ENCODE results near the gene SH3RF1. TPM values are rescaled to one million over a fixed set of nuclear protein-coding genes. Genes with fewer than 3 reads are reported as not detected.

SH3RF1 gene
- total RNA-seq, 1 experiment from 2014 or later = 59.5 TPM

DNA sequence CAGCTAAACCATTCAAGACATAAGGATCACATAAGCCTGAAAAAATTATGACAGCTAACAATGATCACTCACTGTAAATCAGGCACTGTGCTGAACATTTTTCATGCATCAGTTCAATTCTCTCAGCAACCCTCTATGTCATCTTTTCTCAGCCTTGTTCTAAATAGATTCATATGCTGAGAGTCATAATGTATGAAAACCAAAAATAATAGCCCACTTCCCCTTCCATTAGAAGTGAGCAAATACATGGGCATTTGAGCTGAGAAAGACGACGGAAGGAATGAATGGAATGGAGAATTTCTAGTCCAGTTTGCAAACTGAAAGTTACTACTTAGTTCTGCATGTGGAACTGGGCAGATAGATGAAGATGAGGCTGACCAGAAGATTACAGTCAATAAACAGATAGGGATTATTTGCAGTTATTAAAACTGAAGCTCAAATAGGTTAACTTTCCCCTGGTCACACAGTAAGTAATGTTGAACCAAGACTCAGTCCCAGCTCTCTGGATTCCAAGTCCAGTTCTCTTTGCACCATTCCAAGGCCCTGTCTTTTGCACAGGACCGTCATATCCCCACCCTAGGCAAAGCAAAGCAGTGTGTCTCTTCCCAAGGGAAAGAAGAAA lies 1.6 kb upstream of the SH3RF1 start:
- H3K9ac ChIP-seq (ENCODE audit: low read length) = peak overlapping the region; percentile 90; the same call in 1 of the 2 replicates
- H4K20me1 ChIP-seq (ENCODE audit: insufficient read depth) = no peaks in the 10 kb centered on the region; the same call in 1 of the 2 replicates
- BruUV-seq (replicated peaks) = TSS peak; percentile 72
- CTCF ChIA-PET = interaction anchor here (1.4 kb wide), 1 partner anchor 56 kb away, joined by 3 read pairs; no protein-coding TSS in a partner anchor
- no peak for DNase-seq (ENCODE audit: low read depth, low spot score)
- H3K9me3 ChIP-seq (ENCODE audit: control insufficient read depth in 1 of 2, insufficient read depth in 1 of 2, low read depth in 1 of 2, low read length in 2 of 2) = no peaks in the 10 kb centered on the region
- H3K27me3 ChIP-seq (ENCODE audit: insufficient read depth, low read length) = no peaks in the 10 kb centered on the region
- RAD21 ChIA-PET (ENCODE audit: low non-redundant PET in 1 of 2, low total read pairs in 2 of 2, uncharacterized antibody in 2 of 2, unreplicated experiment in 2 of 2) = no interaction called here
- intact Hi-C loops (cut with micrococcal nuclease) = loop anchor here (5.0 kb wide), 1 partner anchor 240 kb away; no protein-coding TSS in a partner anchor
- no peak overlapping the region for H3K27ac ChIP-seq (ENCODE audit: low read depth, low read length)
- TF ChIP-seq CEBPB (IDR thresholded peaks at IDR 0.05; ENCODE audit: low read depth) (0 out of 2 replicates have a peak, but pooled peaks have one; percentile 6), EGR1 (IDR thresholded peaks at IDR 0.05; ENCODE audit: low read depth) (no peak), MAX (IDR thresholded peaks at IDR 0.05) (peak; percentile 4; the same call in 1 of the 2 replicates), FOSL1 (IDR thresholded peaks at IDR 0.05; ENCODE audit: low read depth) (0 out of 2 replicates have a peak, but pooled peaks have one; percentile 9)
- no peak overlapping the region for H2AFZ ChIP-seq (ENCODE audit: low read depth, low read length, poor library complexity, severe bottlenecking)
- H3K79me2 ChIP-seq (ENCODE audit: insufficient read depth, low read length) = peaks cover 33% of the 10 kb centered on the region
- no peaks in the 10 kb centered on the region for H3K9me2 ChIP-seq (ENCODE audit: insufficient read depth)
- no peak for ATAC-seq
- peak overlapping the region; percentile 75 to 87 for H3K4me3 ChIP-seq (replicated peaks in 1 of 2; ENCODE audit: low read depth in 1 of 2, low read length in 2 of 2)
- POLR2A ChIA-PET = interaction anchor here (0.7 kb wide), 2 partner anchors 18 to 168 kb away, joined by 3 read pairs; no protein-coding TSS in a partner anchor
- peak overlapping the region; percentile 86 for H3K4me2 ChIP-seq (ENCODE audit: low read length)
- peaks cover 23 to 40% of the 10 kb centered on the region in 2 experiments for H3K4me1 ChIP-seq (ENCODE audit: control insufficient read depth in 1 of 2, insufficient read depth in 2 of 2, low read length in 2 of 2)
- peaks cover 2 to 3% of the 10 kb centered on the region in 2 experiments; a peak in 2 of 4 replicates for H3K36me3 ChIP-seq (ENCODE audit: control insufficient read depth in 1 of 2, insufficient read depth in 2 of 2, low read length in 2 of 2)

DNA sequence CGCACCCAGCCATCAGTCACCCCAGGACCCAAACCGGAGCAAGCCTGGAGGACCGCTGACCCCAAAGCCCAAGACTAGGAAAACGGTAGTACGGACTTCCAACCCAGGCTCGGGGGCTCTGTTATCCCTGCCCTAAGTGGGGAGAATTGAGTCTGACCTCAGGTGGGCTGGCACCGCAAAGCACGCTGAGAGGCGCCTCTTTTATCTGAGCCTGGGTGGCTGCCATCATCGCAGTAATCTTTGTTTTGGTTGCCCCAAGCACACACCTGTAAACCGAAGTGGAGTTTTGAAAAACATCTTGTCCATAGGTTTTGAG lies 894 bp upstream of the SH3RF1 start:
- ATAC-seq (peak; percentile 2; the same call in 1 of the 2 replicates), DNase-seq (ENCODE audit: low read depth, low spot score) (no peak)
- H3K4me3 ChIP-seq (replicated peaks in 1 of 2; ENCODE audit: low read depth in 1 of 2, low read length in 2 of 2) = peak overlapping the region; percentile 75 to 87
- H3K9me3 ChIP-seq (ENCODE audit: control insufficient read depth in 1 of 2, insufficient read depth in 1 of 2, low read depth in 1 of 2, low read length in 2 of 2) = no peaks in the 10 kb centered on the region
- ChIA-PET CTCF (no interaction called here), RAD21 (ENCODE audit: low non-redundant PET in 1 of 2, low total read pairs in 2 of 2, uncharacterized antibody in 2 of 2, unreplicated experiment in 2 of 2) (no interaction called here), POLR2A (no interaction called here)
- intact Hi-C loops (cut with micrococcal nuclease) = loop anchor here (5.0 kb wide), 1 partner anchor 239 kb away; no protein-coding TSS in a partner anchor
- peak overlapping the region; percentile 90 for H3K9ac ChIP-seq (ENCODE audit: low read length)
- H3K79me2 ChIP-seq (ENCODE audit: insufficient read depth, low read length) = peaks cover 41% of the 10 kb centered on the region
- TF ChIP-seq YY1 (IDR thresholded peaks at IDR 0.05; ENCODE audit: extremely low read depth, insufficient replicate concordance, low read depth, low read length) (no peak), ZNF274 (IDR thresholded peaks at IDR 0.05; ENCODE audit: low read depth, low read length) (no peak), ZFX (IDR thresholded peaks at IDR 0.05) (no peak), POLR2A (IDR thresholded peaks at IDR 0.05; ENCODE audit: borderline replicate concordance, extremely low read depth, insufficient read depth, insufficient read length) (no peak), JUND (IDR thresholded peaks at IDR 0.05) (no peak), POLR2AphosphoS5 (IDR thresholded peaks at IDR 0.05; ENCODE audit: low read depth, low read length) (0 out of 2 replicates have a peak, but pooled peaks have one; percentile 40), TCF7L2 (IDR thresholded peaks at IDR 0.05; ENCODE audit: borderline replicate concordance, extremely low read depth, insufficient read depth, insufficient read length) (peak; percentile 15), SIN3A (IDR thresholded peaks at IDR 0.05; ENCODE audit: low read depth) (no peak)
- TF ChIP-seq, protein P1, sequence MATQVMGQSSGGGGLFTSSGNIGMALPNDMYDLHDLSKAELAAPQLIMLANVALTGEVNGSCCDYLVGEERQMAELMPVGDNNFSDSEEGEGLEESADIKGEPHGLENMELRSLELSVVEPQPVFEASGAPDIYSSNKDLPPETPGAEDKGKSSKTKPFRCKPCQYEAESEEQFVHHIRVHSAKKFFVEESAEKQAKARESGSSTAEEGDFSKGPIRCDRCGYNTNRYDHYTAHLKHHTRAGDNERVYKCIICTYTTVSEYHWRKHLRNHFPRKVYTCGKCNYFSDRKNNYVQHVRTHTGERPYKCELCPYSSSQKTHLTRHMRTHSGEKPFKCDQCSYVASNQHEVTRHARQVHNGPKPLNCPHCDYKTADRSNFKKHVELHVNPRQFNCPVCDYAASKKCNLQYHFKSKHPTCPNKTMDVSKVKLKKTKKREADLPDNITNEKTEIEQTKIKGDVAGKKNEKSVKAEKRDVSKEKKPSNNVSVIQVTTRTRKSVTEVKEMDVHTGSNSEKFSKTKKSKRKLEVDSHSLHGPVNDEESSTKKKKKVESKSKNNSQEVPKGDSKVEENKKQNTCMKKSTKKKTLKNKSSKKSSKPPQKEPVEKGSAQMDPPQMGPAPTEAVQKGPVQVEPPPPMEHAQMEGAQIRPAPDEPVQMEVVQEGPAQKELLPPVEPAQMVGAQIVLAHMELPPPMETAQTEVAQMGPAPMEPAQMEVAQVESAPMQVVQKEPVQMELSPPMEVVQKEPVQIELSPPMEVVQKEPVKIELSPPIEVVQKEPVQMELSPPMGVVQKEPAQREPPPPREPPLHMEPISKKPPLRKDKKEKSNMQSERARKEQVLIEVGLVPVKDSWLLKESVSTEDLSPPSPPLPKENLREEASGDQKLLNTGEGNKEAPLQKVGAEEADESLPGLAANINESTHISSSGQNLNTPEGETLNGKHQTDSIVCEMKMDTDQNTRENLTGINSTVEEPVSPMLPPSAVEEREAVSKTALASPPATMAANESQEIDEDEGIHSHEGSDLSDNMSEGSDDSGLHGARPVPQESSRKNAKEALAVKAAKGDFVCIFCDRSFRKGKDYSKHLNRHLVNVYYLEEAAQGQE (IDR thresholded peaks at IDR 0.05; ENCODE audit: low read depth) = no peak
- TF ChIP-seq, protein P2, sequence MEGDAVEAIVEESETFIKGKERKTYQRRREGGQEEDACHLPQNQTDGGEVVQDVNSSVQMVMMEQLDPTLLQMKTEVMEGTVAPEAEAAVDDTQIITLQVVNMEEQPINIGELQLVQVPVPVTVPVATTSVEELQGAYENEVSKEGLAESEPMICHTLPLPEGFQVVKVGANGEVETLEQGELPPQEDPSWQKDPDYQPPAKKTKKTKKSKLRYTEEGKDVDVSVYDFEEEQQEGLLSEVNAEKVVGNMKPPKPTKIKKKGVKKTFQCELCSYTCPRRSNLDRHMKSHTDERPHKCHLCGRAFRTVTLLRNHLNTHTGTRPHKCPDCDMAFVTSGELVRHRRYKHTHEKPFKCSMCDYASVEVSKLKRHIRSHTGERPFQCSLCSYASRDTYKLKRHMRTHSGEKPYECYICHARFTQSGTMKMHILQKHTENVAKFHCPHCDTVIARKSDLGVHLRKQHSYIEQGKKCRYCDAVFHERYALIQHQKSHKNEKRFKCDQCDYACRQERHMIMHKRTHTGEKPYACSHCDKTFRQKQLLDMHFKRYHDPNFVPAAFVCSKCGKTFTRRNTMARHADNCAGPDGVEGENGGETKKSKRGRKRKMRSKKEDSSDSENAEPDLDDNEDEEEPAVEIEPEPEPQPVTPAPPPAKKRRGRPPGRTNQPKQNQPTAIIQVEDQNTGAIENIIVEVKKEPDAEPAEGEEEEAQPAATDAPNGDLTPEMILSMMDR (IDR thresholded peaks at IDR 0.05 in 2 of 3, conservative IDR thresholded peaks at IDR 0.05 in 1 of 3; ENCODE audit: borderline replicate concordance in 1 of 3, insufficient read depth in 1 of 3, low read depth in 2 of 3, low read length in 2 of 3) = no peak
- peaks cover 30 to 48% of the 10 kb centered on the region in 2 experiments for H3K4me1 ChIP-seq (ENCODE audit: control insufficient read depth in 1 of 2, insufficient read depth in 2 of 2, low read length in 2 of 2)
- H3K27ac ChIP-seq (ENCODE audit: low read depth, low read length) = peak overlapping the region; percentile 88
- no peak overlapping the region for H2AFZ ChIP-seq (ENCODE audit: low read depth, low read length, poor library complexity, severe bottlenecking)
- no peaks in the 10 kb centered on the region for H3K27me3 ChIP-seq (ENCODE audit: insufficient read depth, low read length)
- peaks cover 2 to 8% of the 10 kb centered on the region in 2 experiments; a peak in 2 of 4 replicates for H3K36me3 ChIP-seq (ENCODE audit: control insufficient read depth in 1 of 2, insufficient read depth in 2 of 2, low read length in 2 of 2)
- no TSS peak for BruUV-seq (replicated peaks)
- H4K20me1 ChIP-seq (ENCODE audit: insufficient read depth) = no peaks in the 10 kb centered on the region; the same call in 1 of the 2 replicates
- H3K4me2 ChIP-seq (ENCODE audit: low read length) = peak overlapping the region; percentile 86
- H3K9me2 ChIP-seq (ENCODE audit: insufficient read depth) = no peaks in the 10 kb centered on the region
